Right atrium auricular region (tissue), 2 donors: ENCODE data around the gene NAT14. TPM values are rescaled to one million over a fixed set of nuclear protein-coding genes. Genes with fewer than 3 reads are reported as not detected.

Experiments used
- DNase-seq: peaks from one replicate; pipeline ENCODE4 v3.0.0-alpha.2; 2019; ENCODE audit warnings: low spot score
- H3K27ac ChIP-seq, 2 donors: fragments of 200-600 bp; sonication (generic); 1 replicate in 1 of 2; 2 replicates in 1 of 2; pipeline ENCODE4 v1.5.1; 2016 to 2019
- H3K27me3 ChIP-seq, 2 donors: fragments of 200-600 bp; sonication (generic); one replicate each; pipeline versions ENCODE4 v1.5.1 to v1.6.0; 2017 to 2019
- H3K36me3 ChIP-seq: fragments of 200-600 bp; sonication (generic); one replicate; pipeline ENCODE4 v1.5.1; 2016
- H3K4me1 ChIP-seq, 2 donors: fragments of 200-600 bp; sonication (generic); one replicate each; pipeline versions ENCODE4 v1.5.1 to v1.6.0; 2017 to 2019
- H3K4me3 ChIP-seq, 2 donors: fragments of 200-600 bp; sonication (generic); 1 replicate in 1 of 2; 2 replicates in 1 of 2; pipeline ENCODE4 v1.5.1; 2017 to 2019; ENCODE audit warnings: mild to moderate bottlenecking in 1 of 2, moderate library complexity in 1 of 2
- H3K9me3 ChIP-seq, 2 donors: fragments of 200-600 bp; sonication (generic); one replicate each; pipeline ENCODE4 v1.5.1; 2019
- total RNA-seq, 2 donors: library from RNA; depleted of rRNA; stranded (reverse); fragments of >200 nt; gene quantifications; one replicate each; pipeline ENCODE4 v1.1.0, GENCODE V29; 2016
- TF ChIP-seq, protein P1 (sequence below), 2 donors: fragments of 200-600 bp; sonication (generic); IDR thresholded peaks; one replicate each; pipeline ENCODE4 v1.5.1; 2019; ENCODE audit warnings: antibody characterized with exemption in 2 of 2

Gene NAT14
- total RNA-seq, 2 donors from 2014 or later = 2.3 to 7.0 TPM

DNA sequence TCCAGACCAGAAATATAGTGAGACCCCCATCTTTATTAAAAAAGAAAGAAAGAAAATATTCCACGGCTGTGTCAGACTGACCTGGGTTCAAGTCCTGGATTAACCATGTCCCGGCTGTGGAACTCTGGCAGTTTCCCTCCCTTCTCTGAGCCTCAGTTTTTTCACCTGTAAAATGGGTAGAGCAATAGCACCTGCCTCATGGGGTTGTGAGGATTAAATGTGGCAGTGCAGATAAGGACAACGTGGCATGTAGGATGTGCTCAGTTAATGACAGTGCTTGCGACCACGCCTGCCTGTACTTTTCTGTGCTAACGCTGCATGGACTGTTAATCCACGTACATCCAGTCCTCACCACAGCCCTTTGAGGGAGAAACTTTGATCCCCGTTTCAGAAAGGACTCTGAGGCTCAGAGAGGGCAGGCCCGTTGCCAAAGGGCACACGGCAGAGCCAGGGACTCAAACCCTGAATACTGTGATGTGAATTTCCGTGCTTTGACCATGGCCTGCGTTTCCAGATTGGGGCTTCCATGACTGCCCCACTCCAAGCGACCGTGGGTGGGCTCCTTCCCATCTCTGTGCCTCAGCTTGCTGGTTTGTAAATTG lies 35.8 kb downstream of the NAT14 start:
- Histone ChIP-seq H3K9me3 (no peaks in the 10 kb centered on the region), H3K27ac (peak overlapping the region; percentile 75 to 76), H3K36me3 (no peaks in the 10 kb centered on the region), H3K4me1 (peaks cover 0 to 34% of the 10 kb centered on the region in 2 donors), H3K27me3 (no peaks in the 10 kb centered on the region), H3K4me3 (no peak overlapping the region)
- DNase-seq = no peak
- TF ChIP-seq, protein P1, sequence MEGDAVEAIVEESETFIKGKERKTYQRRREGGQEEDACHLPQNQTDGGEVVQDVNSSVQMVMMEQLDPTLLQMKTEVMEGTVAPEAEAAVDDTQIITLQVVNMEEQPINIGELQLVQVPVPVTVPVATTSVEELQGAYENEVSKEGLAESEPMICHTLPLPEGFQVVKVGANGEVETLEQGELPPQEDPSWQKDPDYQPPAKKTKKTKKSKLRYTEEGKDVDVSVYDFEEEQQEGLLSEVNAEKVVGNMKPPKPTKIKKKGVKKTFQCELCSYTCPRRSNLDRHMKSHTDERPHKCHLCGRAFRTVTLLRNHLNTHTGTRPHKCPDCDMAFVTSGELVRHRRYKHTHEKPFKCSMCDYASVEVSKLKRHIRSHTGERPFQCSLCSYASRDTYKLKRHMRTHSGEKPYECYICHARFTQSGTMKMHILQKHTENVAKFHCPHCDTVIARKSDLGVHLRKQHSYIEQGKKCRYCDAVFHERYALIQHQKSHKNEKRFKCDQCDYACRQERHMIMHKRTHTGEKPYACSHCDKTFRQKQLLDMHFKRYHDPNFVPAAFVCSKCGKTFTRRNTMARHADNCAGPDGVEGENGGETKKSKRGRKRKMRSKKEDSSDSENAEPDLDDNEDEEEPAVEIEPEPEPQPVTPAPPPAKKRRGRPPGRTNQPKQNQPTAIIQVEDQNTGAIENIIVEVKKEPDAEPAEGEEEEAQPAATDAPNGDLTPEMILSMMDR (IDR thresholded peaks at IDR 0.05) = no peak

DNA sequence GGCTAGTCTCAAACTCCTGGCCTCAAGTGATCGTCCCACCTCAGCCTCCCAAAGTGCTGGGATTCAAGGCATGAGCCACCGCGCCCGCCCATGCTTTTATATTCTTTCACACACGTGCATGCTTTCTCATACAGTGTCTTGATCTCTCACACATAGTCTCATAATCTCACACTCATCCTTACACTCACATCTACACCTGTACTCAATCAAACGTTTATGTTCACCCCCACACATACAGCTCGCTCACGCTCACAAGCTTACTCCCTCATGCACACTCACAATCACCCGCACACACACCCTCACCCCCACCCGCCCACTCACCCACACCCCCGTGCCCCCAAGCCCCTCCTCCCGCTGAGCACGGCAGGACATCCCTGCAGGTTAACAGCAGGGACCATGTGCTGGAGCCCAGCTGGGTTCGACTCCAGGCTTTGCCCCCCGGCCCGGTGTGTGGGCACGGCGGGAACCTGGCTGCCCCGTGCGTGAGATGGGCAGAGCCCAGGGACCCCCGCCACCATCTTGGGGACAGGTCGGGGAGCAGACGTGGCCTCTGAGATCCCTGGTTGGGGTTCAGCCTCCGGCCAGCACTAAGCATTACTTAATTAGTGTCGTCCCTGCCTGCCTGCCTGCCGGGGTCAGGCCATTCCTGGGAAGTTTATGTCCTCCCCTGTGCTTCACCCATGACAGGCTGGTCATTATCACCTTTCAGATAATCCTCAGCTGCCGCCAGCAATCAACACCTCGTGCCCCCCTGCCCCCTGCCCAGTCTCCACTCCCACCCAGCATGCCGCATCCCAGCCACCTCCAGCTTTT lies 40.5 kb downstream of the NAT14 start:
- Histone ChIP-seq H3K27ac (peak overlapping the region; percentile 75 to 90), H3K4me1 (peaks cover 0 to 52% of the 10 kb centered on the region in 2 donors), H3K27me3 (no peaks in the 10 kb centered on the region), H3K9me3 (no peaks in the 10 kb centered on the region), H3K4me3 (no peak overlapping the region), H3K36me3 (peaks cover 13% of the 10 kb centered on the region)
- no peak for DNase-seq
- TF ChIP-seq, protein P1 (IDR thresholded peaks at IDR 0.05) = no peak

DNA sequence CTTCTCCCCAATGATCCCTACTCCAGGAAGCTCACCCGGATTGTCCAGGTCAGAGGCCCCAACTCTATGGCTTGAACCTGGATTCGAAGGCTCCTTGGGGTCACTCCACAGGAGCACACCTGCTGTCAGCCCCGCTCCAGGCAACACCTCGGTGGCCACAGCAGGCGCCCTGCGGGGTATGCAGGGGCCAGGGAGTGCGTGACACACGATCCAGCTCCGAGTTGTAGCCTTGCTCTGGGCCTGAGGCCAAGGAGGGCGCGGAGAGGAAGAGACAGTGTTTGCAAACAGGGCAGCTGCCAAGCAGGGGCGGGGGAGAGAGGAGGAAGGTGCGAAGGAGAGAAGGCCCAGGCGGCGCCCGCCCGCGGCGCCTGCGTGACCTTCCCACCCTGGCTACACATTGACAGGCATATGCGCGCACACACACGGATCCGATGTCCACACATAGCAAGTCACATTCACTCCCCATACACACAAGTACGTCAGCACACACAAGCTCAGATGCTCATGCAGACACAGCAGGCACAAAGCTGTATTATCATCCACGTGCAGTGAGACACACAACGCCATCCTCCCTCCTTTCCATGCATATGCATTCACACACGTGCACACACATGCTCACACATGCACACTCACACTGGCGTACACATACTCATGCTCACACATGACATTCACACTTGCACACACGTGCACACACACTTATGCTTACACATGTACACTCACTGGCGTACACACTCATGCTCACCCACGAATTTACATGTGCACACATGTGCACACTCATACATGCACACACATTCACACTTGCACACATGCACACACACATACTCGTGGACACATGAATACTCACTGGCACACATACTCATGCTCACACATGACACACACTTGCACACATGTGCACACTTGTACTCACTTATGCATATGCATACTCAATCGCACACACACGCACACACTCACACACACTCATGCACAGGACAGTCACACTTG lies 41.5 kb downstream of the NAT14 start:
- no peaks in the 10 kb centered on the region for H3K27me3 ChIP-seq
- H3K27ac ChIP-seq = peak overlapping the region; percentile 75 to 90
- peak; percentile 75 for DNase-seq
- H3K4me1 ChIP-seq = peaks cover 0 to 42% of the 10 kb centered on the region in 2 donors
- no peaks in the 10 kb centered on the region for H3K9me3 ChIP-seq
- TF ChIP-seq, protein P1 (IDR thresholded peaks at IDR 0.05) = no peak
- H3K36me3 ChIP-seq = peaks cover 22% of the 10 kb centered on the region
- H3K4me3 ChIP-seq = no peak overlapping the region

DNA sequence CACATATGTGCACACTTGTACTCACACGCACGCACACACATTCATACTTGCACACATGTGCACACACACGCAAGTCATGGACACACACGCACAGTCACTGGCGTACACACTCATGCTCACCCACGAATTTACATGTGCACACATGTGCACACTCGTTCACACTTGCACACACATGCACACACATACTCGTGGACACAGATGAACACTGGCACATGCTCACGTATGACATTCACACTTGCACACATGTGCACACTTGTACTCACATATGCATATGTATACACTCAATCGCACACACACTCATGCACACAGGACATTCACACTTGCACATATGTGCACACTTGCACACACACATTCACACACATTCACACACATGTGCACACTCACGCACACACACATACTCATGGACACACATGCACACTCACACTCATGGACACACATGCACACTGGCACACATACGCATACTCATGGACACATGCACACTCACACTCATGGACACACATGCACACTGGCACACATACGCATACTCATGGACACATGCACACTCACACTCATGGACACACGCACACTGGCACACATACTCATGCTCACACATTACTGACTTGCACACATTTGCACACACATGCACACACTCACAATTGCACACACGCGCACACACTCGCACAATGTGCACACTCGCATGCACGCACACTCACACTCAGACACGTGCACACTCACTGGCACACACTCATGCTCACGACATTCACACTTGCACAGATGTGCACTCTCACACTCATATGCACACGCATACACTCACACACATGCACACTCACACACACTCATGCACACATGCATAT lies 42.4 kb downstream of the NAT14 start:
- Histone ChIP-seq H3K27ac (no peak overlapping the region), H3K9me3 (no peaks in the 10 kb centered on the region), H3K27me3 (no peaks in the 10 kb centered on the region), H3K4me3 (no peak overlapping the region), H3K4me1 (peaks cover 0 to 33% of the 10 kb centered on the region in 2 donors), H3K36me3 (peaks cover 27% of the 10 kb centered on the region)
- TF ChIP-seq, protein P1 (IDR thresholded peaks at IDR 0.05) = no peak
- no peak for DNase-seq
